ENCODE data around the gene YARS1.

Gene YARS1

GRCh38 chr1:32817159-32817814 is at the start of gene YARS1, which contains the start of gene S100PBP:
YARS1 (minus strand) TSS chr1:32817358; CDS start chr1:32817244, 114 bp downstream.
S100PBP (plus strand) TSS chr1:32817653; CDS start chr1:32826100, 8,447 bp downstream.
- DNase-seq (ENCODE audit: low read depth) = peak; percentile 100

- DNase-seq (ENCODE audit: low read depth) = no peak
These were observed 48.7 kb upstream of the YARS1 start for GRCh38 chr1:32865639-32866405.

GRCh38 chr1:32864375-32865019 is 47.3 kb upstream of the YARS1 start:
- DNase-seq (ENCODE audit: low read depth) = no peak

GRCh38 chr1:32863881-32864245 is 46.7 kb upstream of the YARS1 start:
- no peak for DNase-seq (ENCODE audit: low read depth)

DNA sequence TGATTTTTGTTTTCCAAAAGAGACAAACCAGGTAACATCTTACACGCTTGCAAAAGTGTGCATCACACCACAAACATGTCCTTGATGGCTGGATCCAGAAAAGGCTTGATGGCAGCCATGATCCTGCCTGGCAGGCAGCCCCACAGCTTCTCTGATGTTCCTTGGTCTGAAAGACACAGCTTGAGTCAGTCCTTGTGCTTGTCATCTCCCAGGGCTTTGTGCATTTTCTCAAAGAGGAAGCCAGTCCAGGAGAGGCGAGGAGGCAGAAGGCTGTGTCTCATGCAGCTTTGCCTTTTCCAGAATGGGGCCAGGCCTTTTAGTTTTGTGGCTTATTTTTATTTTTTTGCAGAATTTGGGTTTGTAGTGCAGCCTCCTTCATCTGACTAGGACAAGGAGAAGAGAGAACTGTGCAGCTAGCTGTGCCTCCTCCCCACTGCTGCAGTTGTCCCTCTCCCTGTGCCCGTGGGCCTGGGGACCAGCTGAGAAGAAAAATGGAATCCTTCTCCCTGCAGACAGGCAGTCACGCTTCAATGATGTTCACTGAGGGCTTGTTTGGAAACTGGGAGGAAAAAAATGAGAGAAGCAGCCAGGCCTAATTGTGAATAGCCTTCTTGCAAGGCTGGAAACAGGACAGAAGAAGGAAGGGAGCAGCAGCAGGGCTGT is 46.2 kb upstream of the YARS1 start:
- no peak for DNase-seq (ENCODE audit: low read depth)

GRCh38 chr1:32861904-32862695 is 44.9 kb upstream of the YARS1 start:
- DNase-seq (ENCODE audit: low read depth) = no peak

- DNase-seq (ENCODE audit: low read depth) = no peak
These were observed 43.4 kb upstream of the YARS1 start for GRCh38 chr1:32860566-32860965.

DNA sequence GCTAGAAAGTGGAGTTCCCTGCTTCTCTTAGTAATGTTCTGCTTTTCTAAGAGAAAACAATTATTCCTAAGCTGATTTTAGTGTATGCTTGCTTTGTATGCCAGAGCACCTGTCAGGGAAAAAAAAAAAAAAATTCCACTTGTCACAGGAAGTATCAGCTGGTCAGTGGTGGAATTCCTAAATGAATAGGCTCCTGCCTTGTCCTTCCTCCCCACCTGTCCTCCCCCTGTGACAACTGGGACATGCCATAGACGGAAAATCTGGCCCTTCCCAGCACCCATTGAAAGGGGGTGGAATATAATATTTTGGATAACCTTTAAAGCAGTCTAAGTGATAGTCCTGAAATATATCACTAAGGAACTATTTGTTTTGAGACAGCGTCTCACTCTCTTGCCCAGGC is 42.8 kb upstream of the YARS1 start:
- no peak for DNase-seq (ENCODE audit: low read depth)

DNA sequence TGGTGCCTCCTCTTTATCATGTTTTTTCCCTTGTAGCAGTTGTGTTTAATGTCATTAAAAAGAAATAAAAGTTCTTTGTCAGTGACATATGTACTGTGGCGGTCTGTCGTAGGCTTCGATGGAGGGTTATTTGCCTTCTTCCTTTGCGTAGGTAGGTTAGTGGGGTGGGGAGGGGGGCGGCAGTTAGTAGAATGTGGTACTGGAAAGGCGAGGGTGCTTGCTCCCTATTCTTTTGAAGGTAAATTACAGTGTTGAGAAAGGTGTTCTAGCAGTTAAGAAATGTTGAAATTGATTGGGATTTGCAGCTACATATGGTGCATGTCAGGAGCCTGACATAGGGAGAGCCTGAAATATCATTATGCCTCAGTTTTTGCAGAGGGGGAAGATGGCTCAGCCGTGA is 41.6 kb upstream of the YARS1 start:
- DNase-seq (ENCODE audit: low read depth) = no peak

DNA sequence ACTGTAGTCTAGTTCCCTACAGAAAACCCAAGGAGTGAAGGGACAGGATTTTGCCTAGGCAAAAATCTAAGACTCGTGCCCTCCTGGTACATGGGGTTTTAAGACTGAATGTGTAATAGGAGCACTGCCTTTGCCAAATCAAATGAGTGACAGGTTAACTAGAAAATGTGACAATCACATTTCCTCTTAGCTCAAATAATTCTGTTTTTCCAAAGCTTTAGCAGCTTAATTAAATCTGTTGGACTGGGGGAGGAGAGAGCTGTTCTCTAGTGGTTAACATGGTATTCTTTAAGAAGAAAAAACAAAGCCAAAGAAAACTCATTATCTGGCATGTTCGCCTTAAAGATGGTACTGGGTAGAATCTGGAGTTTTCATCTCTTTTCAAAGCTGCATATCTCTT is 41.0 kb upstream of the YARS1 start:
- no peak for DNase-seq (ENCODE audit: low read depth)

- DNase-seq (ENCODE audit: low read depth) = no peak
These were observed 38.9 kb upstream of the YARS1 start for GRCh38 chr1:32855861-32856617.

DNA sequence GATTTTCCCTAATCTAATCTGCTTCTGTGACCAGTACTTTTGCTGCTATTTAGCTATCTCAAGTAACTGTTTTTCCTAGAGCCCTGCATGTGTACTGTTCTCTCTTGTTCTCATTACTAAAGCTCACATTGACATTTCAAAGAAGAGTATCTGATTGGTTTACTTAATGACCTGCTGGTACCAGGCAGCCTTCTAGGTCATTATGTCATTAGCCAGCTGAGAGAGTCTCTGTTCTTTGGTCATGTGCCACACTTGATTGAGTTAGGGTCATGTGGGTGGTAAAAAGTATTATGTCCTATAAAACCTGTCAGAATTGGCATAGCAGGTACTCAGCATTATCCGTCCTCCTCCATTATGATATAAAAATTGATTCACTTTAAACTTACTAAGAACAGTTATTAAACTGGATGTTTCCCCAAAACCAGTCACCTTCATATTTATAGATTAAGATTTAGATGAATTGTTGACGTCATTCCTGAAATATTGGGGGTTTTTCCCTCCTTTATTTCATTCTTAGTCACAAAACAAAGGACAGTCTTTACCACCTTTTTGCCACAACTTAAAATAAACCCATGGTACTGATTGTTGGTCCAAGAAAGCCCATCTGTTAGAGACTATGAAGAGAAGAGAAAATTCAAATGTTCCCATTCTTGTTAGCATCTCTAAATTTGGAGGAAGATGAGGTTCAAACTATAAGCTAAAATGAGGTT is 31.4 kb upstream of the YARS1 start:
- DNase-seq (ENCODE audit: low read depth) = no peak

GRCh38 chr1:32831878-32832277 is 14.7 kb upstream of the YARS1 start:
- no peak for DNase-seq (ENCODE audit: low read depth)

DNA sequence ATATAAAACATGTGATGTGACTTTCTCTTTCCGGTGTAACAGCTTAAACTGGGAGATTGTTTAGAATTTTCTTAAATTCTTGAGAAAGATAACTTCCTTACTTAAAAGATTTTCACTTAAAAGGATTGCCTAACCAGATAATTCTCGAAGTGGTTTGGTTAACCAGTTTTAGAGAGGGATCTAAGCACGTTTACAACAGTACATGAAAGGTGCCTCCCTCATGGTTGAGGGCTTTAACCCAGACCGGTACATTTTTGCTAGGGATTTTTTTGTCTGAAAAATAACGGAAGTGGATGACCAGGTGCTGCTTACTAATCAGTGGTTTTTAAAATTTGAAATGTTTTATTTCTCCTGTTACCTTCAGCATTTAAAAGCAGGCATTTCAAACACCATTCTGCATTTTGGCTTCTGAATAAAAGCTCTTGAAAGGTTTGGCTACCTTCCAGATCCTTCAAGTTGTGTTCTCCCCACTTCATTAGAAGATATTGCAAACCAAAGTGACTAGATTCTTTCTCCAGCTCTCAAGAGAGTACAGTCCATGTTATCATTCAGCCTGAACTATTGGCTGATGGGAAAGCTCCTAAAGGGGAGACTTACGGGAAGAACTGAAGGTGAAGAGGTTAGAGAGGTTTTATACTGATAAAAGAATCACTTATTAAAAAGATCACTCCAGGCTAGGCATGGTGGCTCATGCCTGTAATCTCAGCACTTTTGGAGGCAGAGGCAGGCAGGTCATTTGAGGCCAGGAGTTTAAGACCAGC is 13.1 kb upstream of the YARS1 start:
- no peak for DNase-seq (ENCODE audit: low read depth)

GRCh38 chr1:32828341-32828740 is 11.2 kb upstream of the YARS1 start:
- no peak for DNase-seq (ENCODE audit: low read depth)

DNA sequence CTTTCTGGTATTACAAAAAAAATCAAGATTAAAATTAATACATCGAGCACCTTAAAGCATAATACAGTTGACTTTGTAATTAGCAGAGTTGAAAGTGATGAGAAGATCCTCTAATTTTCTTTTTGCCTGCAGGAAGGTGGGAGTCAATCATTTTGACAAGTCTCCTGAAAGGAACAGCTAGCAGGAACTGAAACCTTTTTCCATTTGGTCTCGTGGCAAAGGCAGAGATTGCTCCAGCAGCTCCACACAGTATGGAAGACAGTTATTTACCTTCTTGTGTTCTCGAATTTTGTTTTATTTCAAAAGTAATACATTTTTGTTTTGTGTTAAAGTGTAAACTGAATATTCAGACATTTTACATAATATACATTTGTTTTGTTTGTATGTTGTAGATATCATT is 8.0 kb upstream of the YARS1 start:
- no peak for DNase-seq (ENCODE audit: low read depth)

DNA sequence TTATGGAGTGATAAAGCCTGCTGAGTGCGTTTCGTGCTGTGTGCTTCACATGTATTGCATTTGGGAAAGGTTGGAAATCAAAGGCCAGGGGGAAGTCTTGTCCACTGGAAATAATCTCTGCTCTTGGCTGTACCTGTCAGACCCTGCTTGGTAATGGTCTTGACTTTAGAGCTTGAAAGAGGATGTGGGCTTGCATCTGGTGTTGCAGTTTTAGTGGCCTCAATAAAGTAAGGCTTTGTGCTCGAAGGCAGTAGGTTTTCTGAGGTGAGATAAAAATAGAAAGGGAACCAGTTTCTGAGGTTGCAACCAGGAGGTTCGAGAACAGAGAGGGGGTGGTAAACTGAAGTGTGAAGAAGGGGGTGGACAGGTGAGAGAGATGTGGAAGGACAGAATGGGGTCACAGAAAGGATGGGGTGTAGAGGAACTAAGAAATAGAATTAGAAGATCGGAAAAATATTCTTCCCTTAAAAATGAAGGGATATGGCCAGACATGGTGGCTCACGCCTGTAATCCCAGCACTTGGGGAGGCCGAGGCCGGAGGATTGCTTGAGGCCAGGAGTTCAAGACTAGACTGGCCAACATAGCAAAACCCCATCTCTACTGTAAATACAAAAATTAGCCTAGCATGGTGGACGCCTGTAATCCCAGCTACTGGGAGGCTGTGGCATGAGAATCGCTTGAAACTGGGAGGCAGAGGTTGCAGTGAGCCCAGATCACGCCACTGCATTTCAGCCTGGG is 1.8 kb upstream of the YARS1 start:
- DNase-seq (ENCODE audit: low read depth) = no peak

GRCh38 chr1:32817815-32818786 is 943 bp upstream of the YARS1 start:
- DNase-seq (ENCODE audit: low read depth) = peak; percentile 11
